ENCODE data around the gene NRCAM.
"Not testable (repeated sequence)": the region's sequence is repeated elsewhere in the genome, so short reads cannot be mapped to it uniquely, and the experiment has no call there.

The NRCAM gene
- total RNA-seq = 0 to 1.3 (median 0.76) reads per million in 4 experiments

DNA sequence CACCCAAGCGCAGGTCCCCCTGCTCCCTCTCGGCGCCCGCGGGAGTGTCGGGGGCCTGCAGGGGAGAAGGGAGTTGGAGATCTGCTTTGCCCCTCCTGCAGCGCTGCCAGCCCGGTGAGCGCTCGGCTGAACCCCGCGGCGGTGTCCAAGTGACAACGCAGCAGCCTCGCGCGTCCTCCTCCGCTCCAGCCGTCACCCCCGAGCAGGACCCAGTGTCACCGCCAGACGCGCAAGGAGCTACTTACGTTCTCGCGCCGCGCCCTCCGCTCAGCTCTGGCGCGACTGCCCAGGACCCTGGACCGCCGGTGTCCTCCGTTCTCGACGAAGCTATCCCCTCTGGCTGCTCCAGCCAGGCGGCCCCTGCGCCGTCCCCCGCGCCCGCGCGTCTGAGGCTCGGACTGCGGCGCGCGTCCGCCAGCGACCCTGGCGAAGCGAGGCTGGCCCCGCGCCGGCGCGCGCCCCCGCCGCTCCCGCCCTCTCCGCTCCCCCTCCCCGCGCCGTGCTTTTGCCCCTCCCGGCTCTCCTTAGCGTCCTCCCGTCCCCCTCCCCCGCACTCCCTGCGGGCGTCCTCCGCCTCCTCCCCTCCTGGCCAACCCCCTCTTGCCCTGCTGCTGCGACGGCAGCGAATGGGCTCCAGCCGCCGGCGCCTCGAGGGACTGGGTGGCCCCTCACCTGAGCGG lies at the start of gene NRCAM:
TSS of gene NRCAM (minus strand) at position 439 of the 680 bp plus-strand sequence. CDS start 216,372 bp downstream, outside the sequence.
- DNase-seq = peak; percentile 64

DNA sequence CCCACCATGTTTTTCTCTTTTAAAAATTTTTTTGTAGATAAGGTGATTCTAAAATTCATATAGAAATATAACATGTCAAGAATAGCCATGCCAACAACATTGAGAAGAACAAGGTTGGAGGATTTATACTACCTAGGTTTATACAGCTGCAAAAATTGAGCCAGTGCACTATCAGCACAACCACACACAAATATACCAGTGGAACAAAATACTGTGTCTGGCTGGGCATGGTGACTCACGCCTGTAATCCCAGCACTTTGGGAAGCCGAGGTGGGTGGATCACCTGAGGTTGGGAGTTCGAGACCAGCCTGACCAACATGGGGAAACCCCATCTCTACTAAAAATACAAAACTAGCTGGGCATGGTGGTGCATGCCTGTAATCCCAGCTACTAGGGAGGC lies 48.3 kb upstream of the NRCAM start:
- DNase-seq = not testable (repeated sequence)

DNA sequence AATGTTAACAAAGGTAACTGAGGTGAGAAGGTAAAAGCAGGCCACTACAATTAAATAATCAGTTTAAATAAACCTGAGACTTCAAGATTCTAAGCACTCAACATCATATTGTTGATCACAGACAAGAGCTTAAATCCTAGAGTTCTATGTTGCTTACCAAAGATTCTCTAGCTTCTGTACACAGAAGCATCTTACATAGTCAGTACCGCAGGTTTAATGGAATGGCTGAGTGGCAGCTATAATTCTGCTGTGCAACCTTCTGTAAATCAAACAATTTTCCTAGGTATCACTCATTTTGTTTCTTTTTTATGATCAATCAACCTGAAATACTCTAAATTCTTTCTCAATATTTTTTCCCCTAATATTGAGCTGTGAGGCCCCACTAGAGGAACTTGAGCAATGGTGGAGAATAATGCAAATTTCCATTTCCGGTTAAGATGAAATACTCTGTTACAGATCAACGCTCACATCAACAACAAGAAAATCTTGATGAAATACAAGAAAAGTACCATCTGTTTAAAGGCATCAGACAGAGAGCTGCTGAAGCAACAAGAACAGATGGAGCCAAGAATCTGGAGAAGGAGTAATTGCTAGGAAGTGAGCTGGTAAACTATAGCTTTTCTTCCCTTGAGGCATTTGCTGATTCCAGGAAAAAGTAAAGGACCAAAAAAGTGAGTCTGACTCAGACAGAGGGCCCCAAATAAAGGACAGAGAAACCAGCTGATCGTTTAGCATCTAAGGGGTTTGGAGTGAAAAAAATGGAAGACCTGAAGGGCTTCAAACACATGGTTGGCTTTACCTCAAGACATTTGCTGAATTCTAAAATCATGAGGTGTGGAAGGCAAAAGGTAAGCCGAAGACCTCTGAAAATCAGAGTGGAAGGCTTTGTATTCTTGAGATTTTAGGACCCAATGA lies 47.1 kb upstream of the NRCAM start:
- DNase-seq = no peak

DNA sequence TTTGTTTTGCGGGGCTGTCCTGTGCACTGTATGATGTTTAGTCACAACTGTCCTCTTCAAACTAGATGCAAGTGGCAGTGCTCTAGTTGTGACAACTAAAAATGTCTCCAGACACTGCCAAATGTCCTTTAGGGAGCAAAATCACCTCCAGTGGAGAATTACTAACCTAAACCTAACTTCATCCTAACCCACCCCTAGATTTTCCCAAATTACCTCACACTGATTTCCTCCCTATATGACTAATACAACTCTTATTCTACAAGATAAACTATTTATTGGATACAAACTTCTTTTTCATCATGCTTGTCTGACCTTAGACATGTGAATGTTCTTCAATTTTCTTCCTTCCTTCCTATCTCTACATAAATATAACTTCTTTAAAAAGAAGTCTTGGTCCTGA lies 43.3 kb upstream of the NRCAM start:
- DNase-seq = no peak

DNA sequence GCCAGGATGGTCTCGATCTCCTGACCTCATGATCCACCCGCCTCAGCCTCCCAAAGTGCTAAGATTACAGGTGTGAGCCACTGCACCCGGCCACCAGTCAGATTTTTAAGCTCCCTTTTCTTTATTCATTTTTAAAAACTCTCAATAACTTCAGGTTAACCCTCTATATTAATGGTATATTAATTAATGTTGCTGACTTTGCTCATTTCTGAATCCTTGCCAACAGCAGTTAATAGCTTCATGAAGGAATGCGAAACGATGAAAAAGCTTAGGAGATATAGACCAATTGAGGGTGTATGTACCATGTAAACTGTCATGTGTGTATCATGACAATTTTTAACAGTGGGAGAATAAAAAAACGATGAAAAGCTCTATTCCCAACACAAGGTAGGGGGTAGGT lies 42.2 kb upstream of the NRCAM start:
- DNase-seq = no peak

DNA sequence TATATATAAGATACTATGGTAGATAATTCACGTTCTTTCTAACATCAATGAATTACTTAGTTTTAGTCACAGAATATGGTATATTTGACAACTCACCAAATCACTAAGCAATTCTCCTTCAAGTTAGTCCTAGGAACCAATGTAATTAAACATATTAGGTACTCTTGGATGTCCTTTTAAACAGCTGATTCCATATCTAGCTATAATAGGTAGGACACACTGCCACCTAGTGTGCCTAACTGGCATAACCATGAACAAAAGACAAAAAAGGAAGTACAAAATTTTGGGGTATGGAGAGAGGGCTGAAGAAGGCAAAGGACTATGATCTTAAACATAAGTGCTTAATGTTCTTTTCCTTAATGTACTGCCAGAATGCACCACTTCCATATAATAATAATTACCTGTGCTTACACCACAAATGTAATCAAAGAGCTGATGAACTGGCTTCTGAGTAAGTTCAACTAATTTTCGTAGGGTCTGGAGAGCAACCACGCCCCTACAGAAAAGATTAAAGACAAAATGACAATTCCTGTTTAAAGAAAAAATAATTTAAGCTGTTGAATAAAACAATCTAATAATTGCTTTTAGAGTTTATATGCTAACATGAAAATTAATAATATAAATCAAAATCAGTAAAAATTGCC lies 41.0 kb upstream of the NRCAM start:
- peak; percentile 35 for DNase-seq

DNA sequence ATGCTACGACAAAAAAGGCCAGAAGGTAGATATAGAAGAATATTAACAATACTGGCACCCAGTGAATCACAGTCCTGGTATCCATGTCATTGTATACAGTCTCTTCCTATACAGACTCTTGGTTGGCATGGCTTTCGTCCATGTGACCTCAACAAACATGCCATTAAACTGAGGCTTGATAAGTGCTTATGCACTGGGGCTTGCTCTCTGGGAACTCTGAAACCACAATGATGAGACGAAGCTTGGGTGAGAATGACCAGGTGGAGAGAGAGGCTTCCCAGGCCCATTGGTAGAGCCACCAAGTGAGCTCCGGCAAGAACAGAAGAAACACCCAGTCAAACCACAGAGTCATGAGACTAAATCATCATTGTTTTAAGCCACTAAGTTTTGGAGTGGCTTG lies 36.5 kb upstream of the NRCAM start:
- no peak for DNase-seq

DNA sequence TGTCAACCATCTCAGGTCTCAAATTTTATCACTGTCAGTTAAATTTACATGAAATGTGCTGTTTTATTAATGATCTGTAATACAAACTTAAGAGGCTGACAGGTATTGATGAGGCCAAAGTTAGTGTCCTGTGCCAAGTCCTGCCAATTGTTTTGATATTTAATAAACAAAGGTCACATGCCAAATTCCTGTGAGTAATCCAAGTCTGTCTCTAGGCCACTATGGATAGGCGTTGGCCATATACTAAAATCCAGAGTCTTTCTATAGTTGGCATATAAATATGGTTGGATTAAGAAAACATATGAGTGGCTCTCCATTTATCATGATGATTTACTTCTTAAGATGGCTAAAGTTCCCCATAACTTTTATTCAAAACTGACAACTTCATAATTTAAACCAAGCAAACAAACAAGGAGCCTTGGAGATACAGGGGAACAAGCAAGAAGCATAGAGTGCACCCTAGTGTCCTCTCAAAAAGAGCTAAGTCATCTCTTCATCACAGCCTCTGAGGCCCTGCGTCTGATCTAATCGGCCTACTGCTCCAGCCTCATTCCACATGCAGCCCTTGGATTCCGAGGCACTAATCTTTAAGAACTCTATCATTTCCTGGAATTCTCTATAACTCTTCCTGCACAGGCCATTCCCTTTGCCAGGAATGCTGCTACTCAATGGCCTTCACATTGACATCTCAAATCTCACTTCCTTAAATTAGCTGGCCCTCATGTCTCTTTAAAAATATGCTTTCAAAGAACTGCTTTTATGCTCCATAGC lies 32.7 kb upstream of the NRCAM start:
- no peak for DNase-seq

DNA sequence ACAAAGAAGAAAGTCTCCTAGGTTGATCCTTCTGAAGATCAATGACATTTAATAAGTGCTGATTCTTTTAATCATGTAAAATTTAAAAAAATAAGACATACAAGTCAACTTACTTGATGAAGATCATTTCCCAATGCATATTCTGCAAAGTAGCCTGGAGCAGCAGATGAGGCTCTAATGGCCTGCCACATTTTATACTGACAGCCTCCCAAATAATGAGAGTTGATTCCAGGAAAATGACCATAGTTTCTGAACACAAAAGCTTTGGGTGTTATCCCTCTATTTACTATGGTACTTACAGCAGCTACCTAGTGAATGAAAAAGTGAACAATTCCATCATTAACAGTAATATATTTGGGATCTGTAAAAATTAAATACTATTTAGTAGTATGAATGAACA lies 31.4 kb upstream of the NRCAM start:
- DNase-seq = no peak

DNA sequence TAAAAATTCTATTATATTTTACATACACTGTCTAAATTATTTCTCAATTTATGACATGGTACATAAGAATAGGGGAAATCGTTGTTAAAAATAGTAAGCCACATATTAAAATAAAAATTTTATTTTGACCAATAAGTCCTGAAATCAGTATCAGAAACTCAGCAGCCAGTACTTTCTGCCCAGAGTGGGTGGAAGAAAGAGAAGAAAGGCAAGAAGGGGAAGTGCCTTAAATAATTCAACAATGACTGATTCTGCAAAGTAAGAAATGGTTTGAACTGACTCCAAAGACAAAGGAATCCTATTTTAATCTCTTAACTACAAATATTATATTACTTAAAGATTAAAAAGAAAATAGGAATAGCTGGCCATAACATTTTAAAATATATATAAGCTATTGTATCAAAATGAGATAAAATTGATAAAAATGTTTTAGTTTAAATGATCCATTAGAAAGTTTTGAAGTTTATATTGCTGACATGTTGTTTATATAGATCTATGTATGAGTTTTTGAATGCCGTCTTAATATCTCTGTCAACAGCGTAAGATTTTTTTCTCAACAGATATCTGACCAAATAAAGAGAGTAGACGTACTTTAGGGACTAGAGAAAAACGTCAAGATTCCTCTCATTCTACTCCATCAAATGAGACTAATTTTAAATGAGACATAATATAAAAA lies 30.2 kb upstream of the NRCAM start:
- no peak for DNase-seq

DNA sequence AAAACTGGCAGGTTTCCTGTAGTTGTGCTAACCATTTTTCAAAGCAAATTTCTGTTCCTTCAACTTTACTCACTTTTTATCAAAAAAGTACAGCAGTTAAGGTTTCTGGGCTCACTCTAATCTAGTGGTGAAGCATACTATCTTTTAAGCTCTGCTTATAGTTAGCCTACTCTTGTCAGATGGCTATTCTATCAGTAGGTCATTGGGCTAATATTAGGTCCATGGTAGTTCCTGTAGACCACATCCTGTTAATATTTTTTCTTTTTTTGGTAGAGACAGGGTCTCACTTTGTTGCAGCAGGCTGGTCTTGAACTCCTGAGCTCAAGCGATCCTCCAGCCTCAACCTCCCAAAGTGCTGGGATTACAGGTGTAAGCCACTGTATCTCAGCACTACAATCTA lies 27.9 kb upstream of the NRCAM start:
- no peak for DNase-seq

DNA sequence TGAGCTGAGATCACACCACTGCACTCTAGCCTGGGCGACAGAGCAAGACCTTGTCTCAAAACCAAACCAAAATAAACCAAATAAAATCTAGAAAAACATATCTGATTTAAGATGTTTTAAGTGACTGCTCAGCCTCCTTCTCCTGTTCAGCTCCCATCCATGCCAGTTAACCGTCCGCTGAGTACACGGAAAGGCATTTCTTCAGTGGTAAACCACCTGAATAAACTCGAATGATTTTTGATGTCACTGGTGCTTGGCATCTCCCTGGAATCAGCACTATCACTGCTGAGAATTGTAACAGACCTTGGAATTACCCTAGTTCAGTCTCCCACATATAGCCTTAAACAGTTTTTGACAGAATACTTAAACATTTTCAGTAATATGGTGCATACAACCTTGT lies 24.1 kb upstream of the NRCAM start:
- DNase-seq = no peak

DNA sequence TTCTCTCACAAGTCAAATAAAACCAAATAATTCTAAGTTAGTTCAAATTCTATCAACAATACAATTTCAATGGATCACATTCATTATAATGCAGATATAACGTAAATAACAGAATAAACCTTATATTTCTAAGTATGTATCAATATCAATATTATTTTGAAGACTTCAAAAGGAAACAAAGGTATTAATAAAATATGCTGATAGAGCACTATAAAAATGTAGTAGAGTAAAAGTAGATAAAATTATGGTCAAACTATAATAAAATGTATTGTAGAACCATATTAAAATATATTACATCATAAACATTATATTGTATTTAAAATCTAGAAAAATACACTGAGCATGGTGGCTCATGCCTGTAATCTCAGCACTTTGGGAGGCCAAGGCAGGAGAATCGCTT lies 23.5 kb upstream of the NRCAM start:
- DNase-seq = no peak

DNA sequence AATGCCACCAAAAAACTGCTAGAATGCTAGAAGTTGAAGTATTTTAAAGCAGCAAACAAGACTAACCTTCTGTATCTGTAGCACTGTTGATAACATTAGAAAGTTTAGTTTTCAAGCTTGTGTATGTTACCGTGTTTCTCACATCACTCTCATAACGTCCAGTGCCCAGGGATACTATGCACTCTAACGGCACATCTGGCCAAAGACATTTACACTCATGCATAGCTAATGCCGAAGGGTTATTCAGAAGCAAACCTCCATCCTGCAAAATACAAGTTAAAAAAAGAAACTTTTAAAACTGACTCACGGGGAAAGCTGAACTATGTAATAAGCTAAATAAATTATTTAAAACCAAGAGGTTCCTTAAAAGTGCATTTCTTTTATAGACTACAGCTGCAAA lies 22.9 kb upstream of the NRCAM start:
- no peak for DNase-seq

DNA sequence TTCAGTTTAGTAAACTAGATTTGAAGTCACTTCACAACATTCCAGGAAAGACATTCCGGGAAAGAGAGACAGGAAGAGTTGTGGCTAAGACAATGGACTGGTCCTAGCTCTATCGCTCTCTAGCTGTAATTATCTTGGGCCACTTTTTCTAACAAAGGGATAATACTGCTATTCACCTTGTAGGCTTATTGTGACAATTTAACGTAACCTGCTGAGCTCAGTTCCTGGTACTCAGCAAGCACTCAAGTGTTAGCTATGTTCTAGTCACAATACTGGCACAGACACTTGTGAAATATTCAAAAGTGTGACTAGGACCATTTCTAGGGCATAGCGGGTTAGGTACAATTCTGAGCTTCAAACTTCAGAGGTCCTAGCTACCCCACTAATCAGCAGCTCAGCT lies 12.0 kb upstream of the NRCAM start:
- DNase-seq = no peak

DNA sequence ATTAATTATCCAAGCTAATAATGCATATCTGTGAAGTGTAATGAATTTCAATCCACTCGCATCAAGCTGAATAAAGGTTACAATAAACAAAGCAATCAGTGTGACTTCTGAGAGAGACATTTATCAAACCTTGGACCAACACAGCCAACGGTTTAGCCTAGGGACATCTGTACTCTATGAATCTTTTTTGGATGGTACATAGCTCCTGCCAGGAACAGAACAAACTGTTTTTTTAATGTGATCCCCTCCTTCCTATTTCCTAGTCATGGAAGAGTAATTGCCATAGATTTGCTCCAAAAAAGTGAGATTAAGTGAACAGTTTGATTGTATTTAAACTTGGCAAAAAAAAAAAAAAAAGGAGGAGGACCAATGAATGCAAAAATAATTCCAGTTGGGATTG lies 11.2 kb upstream of the NRCAM start:
- no peak for DNase-seq

DNA sequence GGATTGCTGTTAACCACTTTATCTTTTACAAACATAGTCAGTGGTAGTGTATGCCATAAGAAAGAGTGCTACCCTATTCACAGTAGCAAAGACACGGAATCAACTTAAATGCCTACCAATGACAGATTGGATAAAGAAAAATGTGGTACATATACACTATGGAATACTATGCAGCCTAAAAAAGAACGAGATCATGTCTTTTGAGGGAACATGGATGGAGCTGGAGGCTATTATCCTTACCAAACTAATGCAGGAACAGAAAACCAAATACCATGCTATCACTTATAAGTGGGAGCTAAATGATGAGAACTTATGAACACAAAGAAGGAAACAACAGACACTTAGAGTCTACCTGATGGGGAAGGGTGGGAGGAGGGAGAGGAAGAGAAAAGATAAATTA lies 10.1 kb upstream of the NRCAM start:
- not testable (repeated sequence) for DNase-seq

DNA sequence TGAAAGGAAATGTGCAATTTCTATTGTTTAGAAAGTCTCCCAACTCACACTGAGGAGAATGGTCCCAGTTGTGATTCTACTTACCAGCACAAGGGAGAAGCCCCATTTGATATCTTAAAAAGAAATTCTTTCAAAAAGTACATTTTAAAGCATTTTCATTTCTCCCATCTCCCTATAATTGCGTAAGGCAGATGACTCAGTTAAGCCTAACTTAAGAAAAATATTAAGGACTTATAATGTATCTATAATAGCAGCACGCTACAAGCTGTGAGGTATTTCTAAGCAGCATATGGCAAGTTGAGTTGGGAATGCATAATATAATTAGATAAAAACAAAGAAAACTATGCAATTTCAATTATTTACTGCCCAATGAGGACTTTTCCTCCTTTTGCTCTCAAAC lies 8.5 kb upstream of the NRCAM start:
- no peak for DNase-seq

DNA sequence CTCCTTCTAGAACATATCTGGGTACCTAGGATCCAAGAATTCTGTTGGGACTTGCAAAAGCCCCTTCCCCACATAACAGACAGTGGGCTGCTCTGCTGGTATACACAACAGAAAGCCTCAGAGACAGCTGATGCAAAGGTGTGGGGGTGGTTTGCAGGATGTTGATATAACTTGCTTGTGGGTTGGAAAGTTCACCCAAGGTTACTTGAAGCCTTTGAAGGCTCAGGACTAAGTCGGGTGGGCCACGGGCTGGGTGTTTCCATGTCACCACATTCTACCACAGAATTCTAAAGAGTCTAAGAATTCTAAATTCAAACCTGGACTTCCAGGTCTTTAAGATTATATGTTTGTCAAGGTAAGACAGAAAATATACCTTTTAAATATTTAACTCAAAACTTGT lies 7.4 kb upstream of the NRCAM start:
- DNase-seq = no peak

DNA sequence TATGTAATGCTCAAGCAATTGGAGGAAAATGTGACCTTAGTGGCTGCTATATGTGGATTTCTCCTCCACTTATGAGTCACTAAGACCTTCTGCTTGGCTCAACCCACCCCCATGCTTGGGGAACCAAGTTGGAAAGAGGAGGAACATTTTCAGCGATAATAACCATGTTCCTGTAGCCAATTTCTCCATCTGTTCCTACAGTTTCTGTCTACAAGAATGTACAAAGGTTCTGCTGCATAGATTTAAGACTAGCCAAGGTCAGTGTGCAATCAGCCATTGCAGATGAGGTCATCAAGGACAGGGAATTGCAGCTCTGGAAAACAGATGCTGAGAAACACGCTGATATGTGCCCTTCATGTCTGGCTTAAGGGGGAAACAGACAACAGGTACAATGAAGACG lies 5.6 kb upstream of the NRCAM start:
- no peak for DNase-seq

DNA sequence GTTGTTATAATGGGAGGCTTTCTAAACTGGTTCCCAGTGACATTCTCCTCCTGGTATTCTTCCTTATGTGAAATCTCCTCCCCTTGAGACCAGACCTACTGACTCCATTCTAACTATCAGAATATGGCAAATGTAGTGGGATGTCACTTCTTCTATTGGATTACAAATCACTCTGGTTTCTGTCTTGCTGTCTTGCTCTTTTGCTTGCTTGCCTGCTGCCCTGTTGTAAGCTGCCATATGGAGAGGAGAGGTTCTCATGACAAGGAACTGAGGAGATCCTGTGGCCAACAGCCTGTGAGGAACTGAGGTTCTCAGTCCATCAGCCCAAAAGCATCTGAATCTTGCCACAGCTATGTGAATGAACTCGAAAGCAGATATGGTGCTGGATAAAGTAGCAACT lies 4.7 kb upstream of the NRCAM start:
- no peak for DNase-seq

DNA sequence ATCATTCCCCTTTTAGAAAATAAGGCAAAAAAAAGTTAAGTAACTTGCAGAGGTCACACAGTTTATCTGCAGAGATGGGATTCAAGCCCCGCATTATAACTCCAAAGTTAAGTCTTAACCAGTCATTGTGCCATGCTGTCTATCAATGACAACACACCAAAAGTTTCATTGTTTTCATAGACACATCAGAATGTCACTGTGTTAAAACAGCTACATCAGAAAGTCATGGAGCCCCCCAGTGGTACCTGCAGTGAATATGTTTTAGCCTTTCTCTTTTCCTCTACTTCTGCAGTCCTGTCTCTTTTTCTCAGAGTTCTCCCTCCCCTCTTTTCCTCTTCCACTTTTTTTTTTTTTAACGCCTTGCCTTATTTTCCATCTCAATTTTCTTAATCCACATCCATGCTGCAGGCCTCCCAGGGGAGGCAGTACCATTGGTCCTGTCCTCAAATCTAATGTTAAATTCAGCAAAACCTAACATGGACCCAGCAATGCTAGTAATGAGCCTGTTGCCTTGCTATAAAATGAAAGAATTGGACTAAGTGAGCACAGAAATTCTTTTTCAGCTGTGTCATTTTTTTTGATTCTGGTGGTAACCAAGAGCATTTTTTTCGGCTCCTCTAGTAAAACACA lies 3.8 kb upstream of the NRCAM start:
- no peak for DNase-seq

Measured in effector CD8-positive, alpha-beta T cell (primary cell).